MCF 10A (cell line): Measurements from ENCODE around the gene NPDC1. TPM values are rescaled to one million over a fixed set of nuclear protein-coding genes. Genes with fewer than 3 reads are reported as not detected.

ENCODE experiments used
- BruUV-seq: library from RNA; stranded (reverse); fragments of 400-500 nt; replicated peaks from 2 replicates; lab custom pipeline; 2021; lab: Mats Ljungman, UMichigan
- CTCF ChIA-PET: fragments of 300-600 bp; sonication (Branson Sonifier 250); formaldehyde crosslinking; extraction: SDS; loops from one replicate; lab custom pipeline; 2021; ENCODE audit warnings: antibody characterized with exemption, inconsistent platforms; lab: Yijun Ruan, JAX
- POLR2A ChIA-PET: fragments of 300-600, 350-650 bp; sonication (Branson Sonifier 250); formaldehyde crosslinking; extraction: SDS; loops from one replicate; lab custom pipeline; 2020; ENCODE audit warnings: antibody characterized with exemption, inconsistent platforms; lab: Yijun Ruan, JAX
- DNase-seq: peaks from one replicate; pipeline ENCODE4 v3.0.0-alpha.2; 2018; ENCODE audit not compliant: unreplicated experiment
- H3K27ac Mint-ChIP-seq: one replicate; pipeline ENCODE4 v1.8.0; 2022; ENCODE audit warnings: mild to moderate bottlenecking, low read depth, mixed read lengths; ENCODE audit not compliant: unreplicated experiment
- H3K27me3 Mint-ChIP-seq: one replicate; pipeline ENCODE4 v1.8.0; 2022; ENCODE audit warnings: mixed read lengths; ENCODE audit not compliant: insufficient read depth, unreplicated experiment
- H3K36me3 Mint-ChIP-seq: one replicate; pipeline ENCODE4 v1.8.0; 2022; ENCODE audit warnings: mild to moderate bottlenecking, moderate library complexity, mixed read lengths; ENCODE audit not compliant: insufficient read depth, unreplicated experiment
- H3K4me1 Mint-ChIP-seq: one replicate; pipeline ENCODE4 v1.8.0; 2022; ENCODE audit warnings: mixed read lengths; ENCODE audit not compliant: insufficient read depth, unreplicated experiment
- H3K4me3 Mint-ChIP-seq: one replicate; pipeline ENCODE4 v1.8.0; 2022; ENCODE audit warnings: mild to moderate bottlenecking, moderate library complexity, mixed read lengths; ENCODE audit not compliant: unreplicated experiment
- H3K9me3 Mint-ChIP-seq: one replicate; pipeline ENCODE4 v1.8.0; 2022; ENCODE audit warnings: mixed read lengths; ENCODE audit not compliant: unreplicated experiment
- CTCF ChIP-seq: fragments of 200-600 bp; IDR thresholded peaks from one replicate; pipeline ENCODE4 v1.8.0; 2022; ENCODE audit warnings: antibody characterized with exemption, mild to moderate bottlenecking; ENCODE audit not compliant: unreplicated experiment
- intact Hi-C: fragments of 100-400 bp; cut with micrococcal nuclease; formaldehyde crosslinking; loops from 2 replicates; pipeline ENCODE4 v1.14.1; 2022
- total RNA-seq: library from RNA; stranded (reverse); gene quantifications from 2 replicates; pipeline ENCODE4 v1.2.3, GENCODE V29; 2022

The NPDC1 gene
- total RNA-seq, 1 experiment from 2014 or later: 161 TPM

- no peak for TF ChIP-seq CTCF
- BruUV-seq: no TSS peak
- H3K27ac Mint-ChIP-seq: peak overlapping the region; percentile 42
- intact Hi-C loops: no loop called here
- peak overlapping the region; percentile 90 for H3K4me3 Mint-ChIP-seq
- no peaks in the 10 kb centered on the region for H3K27me3 Mint-ChIP-seq
- H3K4me1 Mint-ChIP-seq: peaks cover 40% of the 10 kb centered on the region
- DNase-seq: no peak
- peaks cover 34% of the 10 kb centered on the region for H3K36me3 Mint-ChIP-seq
- no peaks in the 10 kb centered on the region for H3K9me3 Mint-ChIP-seq
- CTCF ChIA-PET: interaction anchor here (0.9 to 3.3 kb wide), 7 partner anchors 22 to 296 kb away, joined by 3 to 13 read pairs (median 5); partner anchors contain the start of gene TMEM141
- POLR2A ChIA-PET: interaction anchor here (0.7 to 2.9 kb wide), 20 partner anchors 10 to 979 kb away, joined by 3 to 22 read pairs (median 8); partner anchors contain the start of genes CYSRT1, DPP7, MRPL41 and NDOR1
Measured at GRCh38 chr9:137087409-137087925, 41.5 kb upstream of the NPDC1 start.

GRCh38 chr9:137086531-137087408 lies 40.8 kb upstream of the NPDC1 start, which contains the start of gene MAN1B1:
MAN1B1 (plus strand) TSS chr9:137086985; CDS start chr9:137087000, 15 bp downstream.
- Mint-ChIP-seq H3K4me3 (peak within 1 kb of the TSS; percentile 90), H3K36me3 (peaks cover 29% of the 10 kb centered on the region), H3K9me3 (no peaks in the 10 kb centered on the region), H3K27me3 (no peaks in the 10 kb centered on the region), H3K4me1 (peaks cover 40% of the 10 kb centered on the region), H3K27ac (peak within 1 kb of the TSS; percentile 89)
- TF ChIP-seq CTCF: no peak
- POLR2A ChIA-PET: interaction anchor here (0.6 to 2.9 kb wide), 31 partner anchors 9 to 978 kb away, joined by 3 to 22 read pairs (median 6); partner anchors contain the start of genes CLIC3, CYSRT1, DPP7 and EHMT1
- BruUV-seq: no TSS peak
- CTCF ChIA-PET: interaction anchor here (0.6 to 3.3 kb wide), 9 partner anchors 21 to 152 kb away, joined by 3 to 13 read pairs (median 4); no protein-coding TSS in a partner anchor
- intact Hi-C loops: no loop called here
- peak; percentile 99 for DNase-seq

- peak; percentile 38 for DNase-seq
Measured at GRCh38 chr9:137085920-137086530, 40.0 kb upstream of the NPDC1 start.

More at GRCh38 chr9:137085920-137086530, 40.0 kb upstream of the NPDC1 start:
- Mint-ChIP-seq H3K36me3 (peaks cover 22% of the 10 kb centered on the region), H3K4me3 (peak overlapping the region; percentile 90), H3K27me3 (no peaks in the 10 kb centered on the region), H3K9me3 (no peaks in the 10 kb centered on the region), H3K4me1 (peaks cover 40% of the 10 kb centered on the region), H3K27ac (peak overlapping the region; percentile 89)
- no TSS peak for BruUV-seq
- intact Hi-C loops: no loop called here
- ChIA-PET POLR2A (interaction anchor here (0.6 to 2.9 kb wide), 30 partner anchors 9 to 533 kb away, joined by 3 to 22 read pairs (median 6); partner anchors contain the start of genes CLIC3, CYSRT1, DPP7 and EHMT1), CTCF (interaction anchor here (0.6 to 3.3 kb wide), 8 partner anchors 18 to 415 kb away, joined by 3 to 13 read pairs (median 6); no protein-coding TSS in a partner anchor)
- TF ChIP-seq CTCF: no peak
